Lower leg skin (tissue), 3 donors: ENCODE measurements around the gene RABL3.

Source experiments
- CTCF ChIP-seq, 3 donors: fragments of 450-650 bp; IDR thresholded peaks; one replicate each; pipeline ENCODE4 v1.5.1; 2016; ENCODE audit warnings: antibody characterized with exemption in 3 of 3, mild to moderate bottlenecking in 3 of 3, moderate library complexity in 2 of 3
- POLR2A ChIP-seq, 2 donors: fragments of 450-650 bp; IDR thresholded peaks; one replicate each; pipeline ENCODE4 v1.6.1; 2016 to 2017; ENCODE audit warnings: antibody characterized with exemption in 2 of 2, mild to moderate bottlenecking in 1 of 2, moderate library complexity in 1 of 2

GRCh38 chr3:120791913-120792312 is 49.6 kb upstream of the RABL3 start:
- TF ChIP-seq POLR2A (IDR thresholded peaks at IDR 0.05) (no peak), CTCF (IDR thresholded peaks at IDR 0.05) (no peak)
